ENCODE measurements around the gene STMN3. TPM values are rescaled to one million over a fixed set of nuclear protein-coding genes. Genes with fewer than 3 reads are reported as not detected.
"Not testable (repeated sequence)": the region's sequence is repeated elsewhere in the genome, so short reads cannot be mapped to it uniquely, and the experiment has no call there.

STMN3 gene
- total RNA-seq, 1 donor from 2014 or later: 1.5 TPM

GRCh38 chr20:63640686-63641085 is 12.5 kb downstream of the STMN3 start:
- not testable (repeated sequence) for DNase-seq (ENCODE audit: low spot score)

GRCh38 chr20:63640086-63640485 is 13.1 kb downstream of the STMN3 start:
- no peak for ATAC-seq
- DNase-seq (ENCODE audit: low spot score): no peak

More at GRCh38 chr20:63640686-63641085, 12.5 kb downstream of the STMN3 start:
- ATAC-seq: not testable (repeated sequence)

- ATAC-seq: no peak
- no peak for DNase-seq (ENCODE audit: low spot score)
Measured at GRCh38 chr20:63639093-63639975, 13.9 kb downstream of the STMN3 start.

- no peak for DNase-seq (ENCODE audit: low spot score)
Measured at GRCh38 chr20:63636752-63637628, 16.2 kb downstream of the STMN3 start.

GRCh38 chr20:63635431-63636141 is 17.6 kb downstream of the STMN3 start:
- DNase-seq (ENCODE audit: low spot score) (no peak), ATAC-seq (peak; percentile 10)

More at GRCh38 chr20:63636752-63637628, 16.2 kb downstream of the STMN3 start:
- no peak for ATAC-seq

- no peak for ATAC-seq
- no peak for DNase-seq (ENCODE audit: low spot score)
Measured at GRCh38 chr20:63633732-63634131, 19.5 kb downstream of the STMN3 start.

GRCh38 chr20:63631426-63631825 is 21.8 kb downstream of the STMN3 start:
- ATAC-seq; DNase-seq (ENCODE audit: low spot score): not testable (repeated sequence)

GRCh38 chr20:63630956-63631355 is 22.3 kb downstream of the STMN3 start:
- not testable (repeated sequence) for DNase-seq (ENCODE audit: low spot score); ATAC-seq

- ATAC-seq (peak; percentile 70), DNase-seq (ENCODE audit: low spot score) (peak; percentile 73)
Measured at GRCh38 chr20:63628246-63628975, 24.8 kb downstream of the STMN3 start.

- DNase-seq (ENCODE audit: low spot score): no peak
- peak; percentile 35 for ATAC-seq
Measured at GRCh38 chr20:63627751-63628245, 25.4 kb downstream of the STMN3 start.

GRCh38 chr20:63627129-63627750 is 26.0 kb downstream of the STMN3 start:
- ATAC-seq: peak; percentile 87
- DNase-seq (ENCODE audit: low spot score): peak; percentile 96

- DNase-seq (ENCODE audit: low spot score) (peak; percentile 79), ATAC-seq (peak; percentile 59)
Measured at GRCh38 chr20:63626424-63627128, 26.6 kb downstream of the STMN3 start, which contains the start of gene GMEB2. Gene GMEB2, minus strand, starts transcription at chr20:63627101. Its CDS starts 7,704 bp downstream, at chr20:63619397.

GRCh38 chr20:63625771-63626423 is 27.3 kb downstream of the STMN3 start:
- ATAC-seq (no peak), DNase-seq (ENCODE audit: low spot score) (no peak)

GRCh38 chr20:63624486-63624885 is 28.7 kb downstream of the STMN3 start:
- ATAC-seq (no peak), DNase-seq (ENCODE audit: low spot score) (no peak)

GRCh38 chr20:63622732-63623131 is 30.5 kb downstream of the STMN3 start:
- no peak for ATAC-seq

GRCh38 chr20:63622096-63622495 is 31.1 kb downstream of the STMN3 start:
- no peak for DNase-seq (ENCODE audit: low spot score)
- no peak for ATAC-seq

More at GRCh38 chr20:63622732-63623131, 30.5 kb downstream of the STMN3 start:
- no peak for DNase-seq (ENCODE audit: low spot score)

- DNase-seq (ENCODE audit: low spot score): no peak
- no peak for ATAC-seq
Measured at GRCh38 chr20:63620991-63621390, 32.2 kb downstream of the STMN3 start.

GRCh38 chr20:63619505-63619904 is 33.7 kb downstream of the STMN3 start:
- DNase-seq (ENCODE audit: low spot score) (no peak), ATAC-seq (no peak)
